Skeletal muscle satellite cell (primary cell): ENCODE results near the gene S100A16.
A peak's percentile ranks its signal among the peaks of the same experiment; 100 is the strongest.
"Not testable (repeated sequence)": the region's sequence is repeated elsewhere in the genome, so short reads cannot be mapped to it uniquely, and the experiment has no call there.

Experiments
- H3K27me3 ChIP-seq: 2 replicates; pipeline ENCODE4 v1.7.0; 2013; ENCODE audit warnings: low read length; ENCODE audit not compliant: control insufficient read depth, insufficient read depth
- H3K36me3 ChIP-seq: 2 replicates; pipeline ENCODE4 v1.7.0; 2013; ENCODE audit warnings: mild to moderate bottlenecking, control low read depth, low read length; ENCODE audit not compliant: insufficient read depth
- H3K4me1 ChIP-seq: 2 replicates; pipeline ENCODE4 v1.7.0; 2013; ENCODE audit warnings: low read length; ENCODE audit not compliant: control insufficient read depth, insufficient read depth
- H3K4me2 ChIP-seq: 2 replicates; pipeline ENCODE4 v1.7.0; 2013; ENCODE audit warnings: mild to moderate bottlenecking, low read length
- H3K4me3 ChIP-seq: 2 replicates; pipeline ENCODE4 v1.7.0; 2013; ENCODE audit warnings: low read length
- H3K9ac ChIP-seq: 2 replicates; pipeline ENCODE4 v1.7.0; 2013; ENCODE audit warnings: mild to moderate bottlenecking, low read depth, low read length, moderate library complexity
- H3K9me3 ChIP-seq: replicated peaks from 2 replicates; pipeline ENCODE4 v1.7.0; 2013; ENCODE audit warnings: mild to moderate bottlenecking, control low read depth, low read length

The S100A16 gene

DNA sequence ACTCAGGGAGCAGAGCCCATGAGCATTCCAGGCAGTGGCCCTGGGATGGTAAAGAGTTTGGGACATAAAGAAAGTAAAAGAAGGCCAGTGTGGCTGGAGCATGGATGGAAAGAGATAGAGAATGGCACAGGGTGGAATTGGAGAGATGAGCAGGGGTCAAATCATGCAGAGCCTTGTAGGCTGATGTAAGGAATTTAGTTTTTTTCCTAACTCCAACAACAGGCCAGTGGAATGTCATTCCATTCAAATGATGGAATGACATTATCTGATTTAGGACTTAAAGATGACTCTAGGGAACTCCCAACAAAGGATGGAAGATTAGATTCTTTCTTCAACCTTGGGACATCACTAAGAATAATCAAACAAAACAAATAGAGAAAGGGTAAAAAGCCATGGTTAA is 34.4 kb downstream of the S100A16 start:
- no peaks in the 10 kb centered on the region for H3K36me3 ChIP-seq
- H3K9ac ChIP-seq: no peak overlapping the region
- H3K4me3 ChIP-seq: no peak overlapping the region
- H3K4me2 ChIP-seq: no peak overlapping the region
- peaks cover 15% of the 10 kb centered on the region for H3K4me1 ChIP-seq
- no peaks in the 10 kb centered on the region for H3K27me3 ChIP-seq
- H3K9me3 ChIP-seq: no peaks in the 10 kb centered on the region

DNA sequence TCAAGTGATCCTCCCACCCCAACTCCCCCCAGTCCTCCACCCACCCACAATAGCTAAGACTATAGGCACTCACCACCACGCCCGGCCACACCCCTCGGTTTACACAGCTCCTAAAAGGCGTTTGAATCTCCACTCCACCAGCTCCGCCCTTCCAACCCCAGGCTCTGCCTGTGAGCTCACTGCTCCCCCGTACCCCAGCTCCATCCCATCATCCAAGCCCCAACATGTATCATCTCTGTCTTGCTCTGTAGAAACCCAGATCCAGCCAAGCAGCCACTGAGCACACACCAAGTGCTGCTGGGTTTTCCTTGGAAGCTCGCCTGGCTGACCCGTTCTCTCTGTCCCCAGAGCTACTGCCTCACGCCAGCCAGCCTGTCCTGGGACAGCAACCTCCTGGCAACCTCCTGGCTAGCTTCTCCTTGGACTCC is 35.3 kb downstream of the S100A16 start:
- Histone ChIP-seq H3K4me2 (peak overlapping the region; percentile 23), H3K9me3 (no peaks in the 10 kb centered on the region), H3K9ac (no peak overlapping the region), H3K4me1 (peaks cover 22% of the 10 kb centered on the region), H3K27me3 (no peaks in the 10 kb centered on the region), H3K36me3 (no peaks in the 10 kb centered on the region), H3K4me3 (no peak overlapping the region)

DNA sequence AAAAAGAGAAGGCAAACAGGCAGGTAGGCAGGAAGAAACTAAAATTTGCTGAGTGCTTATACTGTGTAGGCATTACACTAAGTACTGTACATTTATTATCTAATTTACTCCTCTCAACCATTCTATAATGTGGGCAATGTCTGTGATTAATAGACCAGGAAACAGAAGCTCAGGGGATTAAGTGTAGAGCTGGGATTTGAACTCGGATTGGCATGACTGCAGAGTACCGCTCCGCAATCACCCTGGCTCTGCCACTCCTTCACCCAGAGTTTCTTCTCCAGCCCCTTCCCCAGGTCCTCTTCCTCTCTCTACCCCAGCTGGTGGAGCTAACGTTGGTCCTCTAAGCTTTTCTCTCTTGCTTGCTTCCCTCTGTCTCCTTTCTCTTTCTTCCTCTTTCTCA is 35.8 kb downstream of the S100A16 start:
- no peaks in the 10 kb centered on the region for H3K9me3 ChIP-seq
- no peaks in the 10 kb centered on the region for H3K36me3 ChIP-seq
- peaks cover 25% of the 10 kb centered on the region for H3K4me1 ChIP-seq
- H3K27me3 ChIP-seq: no peaks in the 10 kb centered on the region
- no peak overlapping the region for H3K4me3 ChIP-seq
- H3K4me2 ChIP-seq: no peak overlapping the region
- H3K9ac ChIP-seq: no peak overlapping the region

DNA sequence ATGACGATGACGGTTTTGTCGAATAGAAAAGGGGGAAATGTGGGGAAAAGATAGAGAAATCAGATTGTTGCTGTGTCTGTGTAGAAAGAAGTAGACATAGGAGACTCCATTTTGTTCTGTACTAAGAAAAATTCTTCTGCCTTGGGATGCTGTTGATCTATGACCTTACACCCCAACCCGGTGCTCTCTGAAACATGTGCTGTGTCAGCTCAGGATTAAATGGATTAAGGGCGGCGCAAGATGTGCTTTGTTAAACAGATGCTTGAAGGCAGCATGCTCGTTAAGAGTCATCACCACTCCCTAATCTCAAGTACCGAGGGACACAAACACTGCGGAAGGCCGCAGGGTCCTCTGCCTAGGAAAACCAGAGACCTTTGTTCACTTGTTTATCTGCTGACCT is 37.4 kb downstream of the S100A16 start:
- not testable (repeated sequence) for H3K9ac ChIP-seq, H3K4me3 ChIP-seq, H3K4me2 ChIP-seq, H3K9me3 ChIP-seq, H3K27me3 ChIP-seq, H3K36me3 ChIP-seq
- peaks cover 33% of the 10 kb centered on the region for H3K4me1 ChIP-seq

DNA sequence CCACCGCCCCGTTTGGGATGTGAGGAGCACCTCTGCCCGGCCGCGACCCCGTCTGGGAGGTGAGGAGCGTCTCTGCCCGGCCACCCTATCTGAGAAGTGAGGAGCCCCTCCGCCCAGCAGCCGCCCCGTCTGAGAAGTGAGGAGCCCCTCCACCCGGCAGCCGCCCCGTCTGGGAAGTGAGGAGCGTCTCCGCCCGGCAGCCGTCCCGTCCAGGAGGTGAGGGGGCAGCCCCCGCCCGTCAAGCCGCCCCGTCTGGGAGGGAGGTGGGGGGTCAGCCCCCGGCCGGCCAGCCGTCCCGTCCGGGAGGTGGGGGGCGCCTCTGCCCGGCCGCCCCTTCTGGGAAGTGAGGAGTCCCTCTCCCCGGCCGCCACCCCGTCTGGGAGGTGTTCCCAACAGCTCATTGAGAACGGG is 37.9 kb downstream of the S100A16 start:
- peaks cover 33% of the 10 kb centered on the region for H3K4me1 ChIP-seq
- not testable (repeated sequence) for H3K4me3 ChIP-seq, H3K36me3 ChIP-seq, H3K9ac ChIP-seq, H3K27me3 ChIP-seq, H3K9me3 ChIP-seq, H3K4me2 ChIP-seq

DNA sequence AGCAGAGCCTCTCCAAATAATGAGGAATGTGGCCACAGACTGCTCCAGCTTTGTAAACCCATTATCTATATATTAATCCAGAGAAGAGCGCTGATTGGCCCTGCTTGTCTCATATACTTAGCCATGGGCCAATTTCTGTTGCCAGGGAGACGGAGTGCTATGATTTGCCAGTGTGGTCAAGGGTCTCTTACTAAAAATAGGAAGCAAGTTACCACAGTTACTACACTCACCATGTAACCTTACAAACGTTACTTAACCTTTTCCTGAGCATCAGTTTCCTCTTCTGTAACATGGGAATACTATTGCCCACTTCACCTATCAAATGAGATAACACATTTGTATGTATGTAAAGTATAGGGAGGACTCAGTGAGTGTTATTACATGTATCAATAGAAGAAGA is 39.6 kb downstream of the S100A16 start:
- no peaks in the 10 kb centered on the region for H3K27me3 ChIP-seq
- H3K9ac ChIP-seq: peak overlapping the region; percentile 53
- no peaks in the 10 kb centered on the region for H3K9me3 ChIP-seq
- H3K36me3 ChIP-seq: no peaks in the 10 kb centered on the region
- H3K4me1 ChIP-seq: peaks cover 34% of the 10 kb centered on the region
- peak overlapping the region; percentile 73 for H3K4me2 ChIP-seq
- no peak overlapping the region for H3K4me3 ChIP-seq

DNA sequence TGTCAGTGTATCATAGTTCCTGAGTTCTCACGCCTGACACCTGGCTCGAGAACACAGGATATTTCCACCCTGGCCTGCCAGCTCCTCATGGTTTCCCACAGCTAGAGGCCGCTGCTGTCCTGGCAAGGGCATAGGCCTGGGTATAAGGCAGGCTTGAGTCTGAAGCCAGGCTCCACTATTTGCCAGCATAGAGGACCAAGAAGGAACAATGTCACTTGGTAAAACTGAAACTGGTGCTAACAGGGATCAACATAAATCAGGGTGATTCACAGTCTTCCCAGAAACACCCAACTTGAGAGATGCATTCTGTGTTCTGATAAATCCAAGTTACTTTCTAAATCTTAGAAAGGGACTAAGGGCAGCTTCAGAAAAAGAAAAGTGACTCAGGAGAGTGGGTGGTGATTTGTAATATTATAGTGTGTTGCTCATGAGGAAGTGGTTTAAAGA is 40.3 kb downstream of the S100A16 start:
- peak overlapping the region; percentile 73 for H3K4me2 ChIP-seq
- no peaks in the 10 kb centered on the region for H3K9me3 ChIP-seq
- peaks cover 34% of the 10 kb centered on the region for H3K4me1 ChIP-seq
- H3K36me3 ChIP-seq: no peaks in the 10 kb centered on the region
- H3K4me3 ChIP-seq: peak overlapping the region; percentile 24
- H3K9ac ChIP-seq: peak overlapping the region; percentile 53
- H3K27me3 ChIP-seq: no peaks in the 10 kb centered on the region

DNA sequence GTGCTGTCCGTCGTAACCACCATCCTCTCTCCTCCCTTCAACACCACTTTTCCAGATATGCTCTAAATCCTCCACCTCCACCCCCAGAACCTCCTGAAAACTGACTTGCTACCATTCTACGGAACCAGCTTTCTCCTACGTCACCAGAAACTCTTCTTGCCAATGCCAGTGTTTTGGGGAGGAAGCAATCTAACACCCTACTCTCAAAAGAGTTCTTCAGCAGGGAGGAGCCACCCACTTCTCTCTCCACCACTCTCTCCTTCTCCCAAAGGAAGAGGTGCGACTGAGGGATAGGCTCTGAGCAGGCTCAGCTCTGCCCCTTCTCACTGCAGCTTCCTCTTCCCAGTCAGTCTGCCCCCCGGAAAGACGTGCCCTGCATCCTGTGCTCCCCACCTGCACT is 41.2 kb downstream of the S100A16 start:
- peak overlapping the region; percentile 53 for H3K9ac ChIP-seq
- H3K4me2 ChIP-seq: peak overlapping the region; percentile 73
- H3K9me3 ChIP-seq: no peaks in the 10 kb centered on the region
- H3K27me3 ChIP-seq: no peaks in the 10 kb centered on the region
- no peak overlapping the region for H3K4me3 ChIP-seq
- H3K36me3 ChIP-seq: no peaks in the 10 kb centered on the region
- H3K4me1 ChIP-seq: peaks cover 42% of the 10 kb centered on the region

DNA sequence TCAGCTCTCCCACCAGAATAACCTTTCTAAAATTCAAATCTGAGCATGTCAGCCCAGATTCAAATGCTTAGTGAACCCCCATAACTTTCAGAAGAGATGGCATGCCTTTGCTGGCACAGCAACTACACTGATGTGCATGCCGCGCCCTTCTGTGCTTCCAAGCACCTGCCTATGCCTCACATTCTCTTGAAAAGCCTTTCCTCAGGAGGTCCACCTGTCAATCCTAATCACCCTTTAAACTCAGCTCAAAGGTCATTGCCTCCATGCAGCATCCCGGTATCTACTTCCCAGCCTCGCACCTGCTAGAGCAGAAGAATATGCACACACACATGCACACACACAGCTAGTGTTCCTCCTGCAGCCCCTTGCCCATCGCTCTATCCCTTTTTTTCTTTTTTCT is 42.1 kb downstream of the S100A16 start:
- no peaks in the 10 kb centered on the region for H3K9me3 ChIP-seq
- H3K4me3 ChIP-seq: no peak overlapping the region
- H3K9ac ChIP-seq: no peak overlapping the region
- H3K4me1 ChIP-seq: peaks cover 49% of the 10 kb centered on the region
- no peaks in the 10 kb centered on the region for H3K27me3 ChIP-seq
- H3K4me2 ChIP-seq: no peak overlapping the region
- no peaks in the 10 kb centered on the region for H3K36me3 ChIP-seq

DNA sequence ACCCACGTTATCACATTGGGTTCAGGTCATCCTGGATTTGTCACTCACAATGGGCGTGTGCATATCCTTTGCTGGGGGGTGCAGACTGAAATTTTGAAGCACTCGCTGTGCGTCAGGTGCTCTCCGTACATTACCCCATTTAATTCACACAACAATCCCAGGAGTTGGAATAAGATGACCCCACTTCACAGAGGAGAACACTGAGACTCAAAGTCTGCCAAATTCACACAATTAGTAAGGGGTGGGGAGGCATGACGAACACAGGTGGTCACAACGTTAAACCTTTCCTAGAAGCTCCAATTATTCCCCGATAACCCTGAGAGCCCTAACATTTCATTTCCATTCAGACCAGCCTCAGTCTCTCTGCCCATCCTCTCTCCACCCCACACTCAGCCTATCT is 43.5 kb downstream of the S100A16 start:
- Histone ChIP-seq H3K4me1 (peaks cover 61% of the 10 kb centered on the region), H3K27me3 (no peaks in the 10 kb centered on the region), H3K36me3 (no peaks in the 10 kb centered on the region), H3K4me2 (no peak overlapping the region), H3K9me3 (no peaks in the 10 kb centered on the region), H3K4me3 (no peak overlapping the region), H3K9ac (no peak overlapping the region)

DNA sequence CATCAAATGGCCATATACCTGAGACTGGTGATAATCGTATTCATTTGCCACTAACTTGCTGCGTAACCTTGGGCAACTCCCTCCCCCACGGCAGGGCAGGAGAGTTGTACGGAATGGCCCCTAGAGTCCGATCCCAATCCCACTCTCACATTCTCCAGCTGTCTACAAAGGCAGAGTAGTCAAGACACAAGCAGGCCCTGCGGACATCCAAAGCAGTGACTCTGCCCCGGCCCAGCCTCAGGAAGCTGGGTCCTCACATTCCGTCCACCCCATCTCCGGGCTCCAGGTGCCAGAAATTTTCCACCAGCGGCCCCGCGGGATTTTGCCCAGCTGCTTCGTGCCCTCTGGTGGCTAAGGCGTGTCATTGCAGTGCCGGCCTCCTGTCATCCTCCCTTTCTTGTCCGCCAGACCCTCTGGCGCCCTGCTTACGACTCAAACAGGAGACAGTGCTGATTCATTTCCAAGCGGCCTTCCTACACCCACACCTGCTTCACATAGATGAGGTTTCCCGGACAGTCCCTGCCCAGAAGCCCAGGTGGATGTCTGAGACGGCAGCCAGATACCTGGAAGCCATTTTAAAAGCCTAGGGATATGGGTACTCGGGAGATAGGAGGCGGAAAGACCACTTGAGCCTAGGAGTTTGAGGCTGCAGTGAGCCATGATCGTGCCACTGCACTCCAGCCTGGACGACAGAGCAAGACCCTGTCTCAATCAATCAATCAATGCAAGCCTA is 44.4 kb downstream of the S100A16 start:
- Histone ChIP-seq H3K4me3 (peak overlapping the region; percentile 52), H3K4me2 (peak overlapping the region; percentile 78), H3K27me3 (no peaks in the 10 kb centered on the region), H3K9ac (peak overlapping the region; percentile 93), H3K36me3 (no peaks in the 10 kb centered on the region), H3K4me1 (peaks cover 70% of the 10 kb centered on the region), H3K9me3 (no peaks in the 10 kb centered on the region)
